HG03097 (cell line): ENCODE results near the gene ZFPM1.

ENCODE experiments used
- ATAC-seq: cut with Tn5 transposase; IDR thresholded peaks from one replicate; pipeline ENCODE4 v1.9.1; 2021; ENCODE audit not compliant: unreplicated experiment, low FRiP score

Gene ZFPM1

DNA sequence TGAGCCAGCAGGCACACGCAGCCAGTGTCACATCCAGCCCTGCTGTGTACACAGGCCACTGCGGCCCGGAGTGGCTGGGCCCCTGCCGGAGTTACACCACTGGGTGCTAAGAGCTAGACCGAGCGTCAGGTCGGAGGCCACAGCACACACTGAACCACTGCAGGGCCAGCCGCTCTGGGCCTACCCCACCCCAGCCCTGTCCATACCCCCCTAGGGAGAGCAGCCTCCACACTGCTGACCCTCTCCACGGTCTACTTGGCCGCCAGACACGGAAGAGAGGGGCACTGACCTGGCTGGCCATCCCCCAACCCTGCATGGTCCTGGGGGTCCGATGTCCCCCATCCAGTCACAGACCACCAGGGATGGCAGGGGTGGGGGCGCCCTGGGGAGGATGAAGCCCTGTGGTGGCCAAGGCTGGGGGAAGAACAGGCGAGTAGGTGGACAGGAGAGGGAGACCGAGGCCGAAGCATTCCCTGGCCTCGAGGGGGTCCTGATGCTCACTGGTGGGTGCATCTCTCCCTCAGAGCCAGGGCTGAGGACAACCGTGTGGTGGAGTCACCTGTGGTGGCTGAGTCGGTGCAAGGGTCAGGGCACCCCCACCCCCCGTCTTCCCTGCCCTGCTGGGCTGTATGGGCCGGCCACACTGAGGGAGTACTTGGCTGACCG, 82.2 kb downstream of the ZFPM1 start:
- no peak for ATAC-seq

DNA sequence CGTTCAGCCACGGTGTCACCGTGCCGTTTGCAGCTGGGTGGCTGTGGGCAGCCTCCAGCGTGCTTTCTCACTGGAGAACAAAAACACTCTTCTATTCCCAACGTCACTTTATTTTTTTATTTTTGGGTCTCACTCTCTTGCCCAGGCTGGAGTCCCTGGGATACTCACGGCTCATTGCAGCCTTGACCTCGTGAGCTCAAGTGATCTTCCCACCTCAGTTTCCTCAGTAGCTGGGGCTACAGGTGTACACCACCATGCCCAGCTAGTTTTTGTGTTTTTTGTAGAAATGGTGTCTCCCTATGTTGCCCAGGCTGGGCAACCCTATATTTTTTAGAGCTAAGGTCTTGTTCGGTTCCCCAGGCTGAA, 82.8 kb downstream of the ZFPM1 start:
- no peak for ATAC-seq

- no peak for ATAC-seq
Observed at GRCh38 chr16:88536510-88536909, 83.4 kb downstream of the ZFPM1 start.

DNA sequence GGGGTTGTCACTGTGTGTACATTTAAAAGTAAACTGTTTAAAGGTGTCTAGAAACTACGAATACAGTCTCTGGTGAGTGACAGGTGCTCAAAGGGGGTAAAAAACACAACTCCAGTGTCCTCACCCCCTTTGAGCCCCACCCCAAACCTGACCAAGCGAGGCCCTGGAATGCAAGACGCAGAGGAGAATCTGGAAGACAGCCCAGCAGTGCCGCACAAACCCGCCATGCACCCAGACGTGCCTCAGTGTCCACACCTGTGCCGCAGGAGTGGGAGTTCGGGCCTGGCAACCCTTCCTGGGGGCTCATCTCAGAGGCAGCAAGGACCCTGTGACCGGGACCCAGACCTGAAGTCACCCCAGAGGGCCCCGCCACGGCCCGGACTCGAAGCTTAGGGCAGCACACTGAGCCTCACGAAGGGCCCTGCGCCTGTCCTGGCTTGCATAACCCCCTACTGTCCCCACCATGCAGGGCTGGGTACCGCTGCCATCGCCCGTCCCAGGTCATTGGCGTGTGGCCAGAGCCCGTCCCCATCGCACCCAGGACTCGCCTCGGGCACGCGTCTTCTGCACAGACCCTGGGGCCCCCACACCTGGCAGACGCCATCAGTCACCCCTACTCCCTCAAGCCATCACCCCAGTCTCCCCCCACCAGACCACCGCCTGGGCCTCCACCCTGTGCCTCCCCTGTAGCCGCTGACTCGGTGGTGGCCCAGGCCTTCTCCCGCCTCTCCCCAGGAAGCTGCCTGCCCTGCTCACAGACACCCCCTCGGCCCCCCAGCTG, 84.1 kb downstream of the ZFPM1 start:
- ATAC-seq, result no peak

- ATAC-seq, result no peak
Observed at GRCh38 chr16:88537859-88538258, 84.8 kb downstream of the ZFPM1 start.

DNA sequence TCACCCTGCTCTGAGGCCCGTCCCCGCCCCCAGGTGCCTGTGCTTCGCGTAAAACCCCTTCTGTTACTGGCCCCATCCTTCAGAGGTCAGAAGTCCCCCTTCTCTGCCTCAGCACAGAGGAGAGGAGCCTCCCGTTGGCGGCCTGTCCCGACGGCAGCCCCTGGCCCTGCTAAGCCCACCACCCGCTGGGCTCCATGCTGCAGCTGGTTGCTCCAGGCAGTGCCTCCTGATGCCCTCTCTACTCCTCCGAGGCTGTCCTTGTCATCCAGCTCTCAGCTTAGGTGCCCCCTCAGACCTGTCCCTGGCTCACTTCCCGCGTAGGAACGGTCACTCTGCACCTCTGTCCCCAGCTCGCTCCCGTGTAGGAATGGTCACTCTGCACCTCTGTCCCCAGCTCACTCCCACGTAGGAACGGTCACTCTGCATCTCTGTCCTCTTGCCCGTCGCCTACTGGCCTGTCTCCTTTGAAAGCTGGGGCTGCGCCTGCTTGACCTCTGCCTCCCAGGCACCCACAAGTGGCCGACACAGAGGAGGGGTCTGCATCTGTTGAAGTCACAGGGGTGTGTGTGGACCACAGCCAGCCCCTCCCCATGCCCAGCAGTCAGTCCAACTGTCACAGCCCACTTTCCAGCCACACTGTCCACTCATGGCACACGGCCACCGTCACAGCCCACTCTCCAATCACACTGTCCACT, 85.4 kb downstream of the ZFPM1 start:
- ATAC-seq, result no peak

DNA sequence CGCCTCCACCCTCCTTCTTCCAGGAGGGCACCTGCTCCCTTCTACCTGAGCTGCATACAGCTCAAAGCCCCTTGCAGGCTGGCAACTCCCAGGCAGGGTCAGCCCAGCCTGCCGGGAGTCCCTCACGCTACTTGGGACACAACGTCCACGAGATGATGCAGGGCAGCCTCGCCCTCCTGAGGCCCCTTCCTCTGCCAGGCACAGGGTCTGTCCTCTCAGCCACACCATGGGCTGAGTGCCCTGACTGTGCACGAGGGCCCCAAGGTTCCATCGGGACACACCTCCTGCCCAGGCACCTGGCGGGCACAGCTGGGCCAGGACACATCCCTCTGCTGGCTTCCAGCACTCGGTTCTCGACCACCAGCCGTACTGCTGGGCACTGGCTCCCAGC, 86.2 kb downstream of the ZFPM1 start:
- ATAC-seq, result no peak

DNA sequence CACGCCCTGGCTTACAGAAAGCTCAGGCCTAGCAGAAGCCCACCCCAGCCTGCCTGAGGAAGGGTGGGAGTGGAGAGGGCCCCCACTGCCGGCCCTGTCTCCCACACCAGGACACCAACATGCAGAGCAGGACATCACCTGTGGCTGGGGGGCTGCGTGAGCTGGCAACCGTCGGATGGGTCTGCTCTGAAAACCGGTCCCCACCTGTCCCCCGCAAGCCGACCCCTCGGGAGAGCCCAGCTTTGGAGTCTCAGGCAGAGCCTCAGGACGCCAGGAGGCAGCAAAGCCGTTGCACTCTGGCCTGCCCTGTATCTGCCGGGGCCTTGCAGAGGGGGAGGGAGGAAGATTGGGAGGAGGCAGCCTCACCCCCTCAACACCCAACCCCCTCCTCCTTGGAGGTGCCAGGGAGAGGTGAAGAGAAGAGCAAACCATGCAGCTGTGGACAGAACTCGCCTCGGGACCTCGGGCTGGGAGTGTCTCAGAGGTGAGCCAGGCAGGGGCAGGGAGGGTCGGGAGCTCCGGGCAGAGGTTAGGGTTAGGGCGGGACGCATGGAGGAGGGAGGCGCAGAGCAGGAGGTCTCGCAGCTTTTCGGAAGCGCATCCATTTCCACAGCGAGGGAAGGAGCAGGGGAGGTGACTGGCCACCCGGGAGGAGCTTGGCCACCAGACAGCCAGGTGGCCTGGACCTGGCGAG, 86.7 kb downstream of the ZFPM1 start:
- ATAC-seq, result no peak

DNA sequence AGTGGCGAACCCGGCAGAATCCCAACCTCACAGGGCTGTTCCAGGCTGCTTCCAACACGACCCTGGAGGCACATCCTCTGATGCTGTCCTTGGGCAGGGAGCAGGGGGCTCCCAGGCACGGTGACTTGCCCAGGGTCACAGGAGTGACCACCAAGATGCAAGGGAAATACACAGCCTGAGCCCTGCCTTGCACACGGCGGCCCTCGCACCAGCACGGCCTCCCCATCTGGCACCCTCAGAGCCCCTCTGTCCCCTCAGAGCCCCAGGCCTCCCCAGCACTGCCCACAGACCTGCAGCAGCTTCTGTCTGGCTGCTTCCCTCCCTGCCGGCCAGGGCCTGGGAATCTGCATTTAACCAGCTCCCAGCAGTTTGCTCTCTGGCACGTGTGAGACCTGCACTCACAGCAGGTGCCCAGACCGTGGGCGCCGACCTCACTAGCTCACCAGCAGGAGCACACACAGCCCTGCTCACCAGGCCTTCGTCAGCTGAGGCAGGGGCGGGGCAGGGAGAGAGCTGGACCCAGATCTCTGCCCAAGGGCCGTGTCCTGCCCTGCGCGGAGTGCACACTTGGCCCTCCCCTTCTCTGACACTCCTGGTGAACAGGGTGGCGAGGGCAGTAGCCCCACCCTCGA, 87.4 kb downstream of the ZFPM1 start:
- no peak for ATAC-seq

DNA sequence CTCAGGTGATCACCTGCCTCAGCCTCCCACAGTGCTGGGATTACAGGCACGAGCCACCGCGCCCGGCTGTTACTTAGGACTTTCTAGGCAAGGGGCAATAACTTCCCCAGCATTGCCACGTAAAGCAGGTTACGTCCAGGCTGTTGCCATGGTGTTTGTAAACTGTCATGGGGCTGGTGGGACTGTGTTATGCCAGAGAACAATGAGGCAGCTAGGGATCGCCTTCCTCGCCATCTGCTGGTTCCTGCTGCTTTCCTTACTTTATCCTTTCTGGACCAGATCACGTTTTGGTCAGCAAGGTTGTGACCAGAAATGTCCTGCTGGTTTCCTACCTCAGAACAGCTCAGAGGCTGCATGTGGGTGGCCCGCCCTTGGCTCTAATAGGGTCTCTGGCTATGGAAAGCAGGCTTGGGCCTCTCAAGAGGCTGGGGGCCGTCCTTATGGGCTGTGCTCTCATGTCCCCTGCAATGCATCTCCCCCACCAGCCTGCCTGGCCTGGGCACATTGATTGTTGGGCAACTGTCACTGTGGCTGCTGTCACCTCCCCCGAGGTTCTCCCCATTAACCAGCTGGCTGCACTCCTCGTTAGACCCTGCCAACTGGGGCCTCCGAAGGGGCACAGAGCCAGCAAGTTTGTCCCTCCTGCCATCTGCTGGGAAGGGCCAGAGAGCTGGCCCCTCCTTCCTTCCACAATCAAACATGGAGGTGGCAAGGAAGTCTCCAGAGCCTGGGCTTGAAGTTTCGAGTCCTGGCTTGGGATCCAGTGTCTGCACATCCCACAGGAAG, 88.9 kb downstream of the ZFPM1 start:
- ATAC-seq, result no peak

GRCh38 chr16:88543230-88543813, 90.2 kb downstream of the ZFPM1 start:
- no peak for ATAC-seq

- ATAC-seq, result no peak
Observed at GRCh38 chr16:88545781-88546180, 92.7 kb downstream of the ZFPM1 start.

DNA sequence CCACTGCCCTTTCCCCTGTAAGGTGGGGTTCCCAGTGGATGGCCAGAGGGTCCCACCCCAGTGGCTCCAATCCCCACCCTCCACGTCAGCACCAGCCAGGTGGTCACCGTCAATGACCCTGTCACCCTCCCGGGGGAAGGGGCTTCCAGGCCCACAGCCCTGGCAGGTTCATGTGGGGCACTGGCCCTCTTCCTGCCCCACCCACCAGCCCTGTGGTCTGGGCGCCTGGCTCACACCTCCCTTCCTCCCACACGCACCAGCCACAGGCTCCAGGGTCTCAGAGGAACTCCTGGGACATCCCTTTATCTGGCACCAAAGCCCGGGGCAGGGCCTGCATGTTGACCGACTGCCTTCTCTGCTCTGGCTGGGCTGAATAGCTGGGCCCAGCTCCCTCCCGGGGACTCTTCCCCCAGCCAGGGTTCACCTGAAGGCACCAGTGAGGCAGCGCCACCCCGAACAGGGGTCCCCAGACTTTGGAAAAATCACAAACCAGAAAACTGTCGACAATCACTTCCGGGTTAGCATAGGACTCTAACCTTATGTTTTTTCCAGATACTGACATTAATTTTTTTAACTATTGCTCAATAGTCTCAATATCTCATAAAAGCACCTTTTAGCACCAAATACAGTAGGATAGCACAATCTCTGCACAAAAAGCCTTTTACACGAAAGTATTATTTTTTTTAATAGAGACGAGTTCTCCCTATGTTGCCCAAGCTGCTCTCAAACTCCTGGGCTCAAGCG, 95.2 kb downstream of the ZFPM1 start:
- ATAC-seq, result no peak

DNA sequence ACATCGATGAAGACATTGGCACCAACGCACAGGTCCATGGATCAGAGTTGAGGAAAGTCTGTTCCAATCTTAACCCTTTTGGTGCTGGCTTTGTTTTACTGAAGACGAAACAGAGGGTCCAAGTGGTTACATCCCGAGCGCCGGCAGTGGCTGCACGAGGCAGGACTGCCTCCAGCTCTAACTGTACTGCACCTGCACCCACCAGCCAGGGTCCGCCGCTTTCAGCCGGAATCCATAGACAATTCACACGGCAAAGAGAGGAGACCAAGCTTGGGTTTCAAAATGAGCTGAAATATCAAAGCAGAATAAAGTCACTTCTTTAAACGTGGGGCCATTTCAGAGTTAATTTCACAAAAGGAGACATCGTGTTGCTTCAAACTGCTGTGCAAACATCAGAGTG, 95.9 kb downstream of the ZFPM1 start:
- no peak for ATAC-seq

GRCh38 chr16:88549671-88550245, 96.7 kb downstream of the ZFPM1 start:
- ATAC-seq, result no peak

DNA sequence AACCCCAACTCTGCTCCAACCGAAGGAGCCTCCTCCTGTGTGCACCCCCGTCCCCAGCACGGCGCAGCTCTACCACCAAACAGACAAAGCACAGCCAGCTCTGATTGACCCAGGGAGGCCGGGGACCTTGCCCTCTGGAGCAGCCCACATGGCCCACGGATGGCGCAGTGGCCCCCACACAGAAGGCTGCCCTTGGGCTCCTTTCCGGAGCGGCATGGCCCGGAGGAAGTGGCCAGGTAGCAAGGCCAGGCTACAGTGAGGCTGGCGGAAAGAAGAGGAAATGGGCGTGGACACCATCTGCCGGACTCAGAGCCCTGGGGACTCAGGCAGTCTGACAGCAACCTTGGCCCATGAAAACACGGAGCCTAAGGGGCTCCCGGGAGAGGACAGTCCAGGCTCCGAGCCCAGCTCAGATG, 97.2 kb downstream of the ZFPM1 start:
- ATAC-seq, result no peak

DNA sequence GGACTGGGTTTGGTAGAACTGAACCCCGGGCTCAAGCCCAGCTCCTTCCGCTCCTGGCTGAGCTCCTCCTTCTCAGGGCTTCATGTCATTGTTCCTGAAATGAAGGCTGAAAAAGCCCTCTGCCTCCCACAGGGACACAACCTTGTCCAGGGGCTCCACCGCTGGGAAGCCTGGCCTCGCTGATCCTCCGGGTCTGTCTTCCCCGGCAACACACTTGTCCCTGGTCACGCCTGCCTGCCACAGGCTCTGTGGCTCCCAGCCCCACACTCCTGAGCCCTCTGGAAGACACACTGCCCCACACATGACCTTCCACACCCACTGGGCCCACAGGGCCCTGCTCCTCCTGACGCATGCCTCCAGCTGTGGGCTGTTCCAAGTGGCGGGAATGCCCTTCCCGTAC, 99.1 kb downstream of the ZFPM1 start:
- ATAC-seq, result no peak

- no peak for ATAC-seq
Observed at GRCh38 chr16:88552815-88553214, 99.7 kb downstream of the ZFPM1 start.

- no peak for ATAC-seq
Observed at GRCh38 chr16:88553739-88554138, 100.7 kb downstream of the ZFPM1 start.
